Amygdala (tissue), 56 donors: ENCODE results near the gene FKBP1A.
A peak's percentile ranks its signal among the peaks of the same experiment; 100 is the strongest.

Experiments used
- DNase-seq, 56 donors: peaks; one replicate each; lab custom pipeline; 2025; lab: John Stamatoyannopoulos, UW

Gene FKBP1A

GRCh38 chr20:1388741-1389483 is 3.9 kb downstream of the FKBP1A start:
- DNase-seq: no peak

DNA sequence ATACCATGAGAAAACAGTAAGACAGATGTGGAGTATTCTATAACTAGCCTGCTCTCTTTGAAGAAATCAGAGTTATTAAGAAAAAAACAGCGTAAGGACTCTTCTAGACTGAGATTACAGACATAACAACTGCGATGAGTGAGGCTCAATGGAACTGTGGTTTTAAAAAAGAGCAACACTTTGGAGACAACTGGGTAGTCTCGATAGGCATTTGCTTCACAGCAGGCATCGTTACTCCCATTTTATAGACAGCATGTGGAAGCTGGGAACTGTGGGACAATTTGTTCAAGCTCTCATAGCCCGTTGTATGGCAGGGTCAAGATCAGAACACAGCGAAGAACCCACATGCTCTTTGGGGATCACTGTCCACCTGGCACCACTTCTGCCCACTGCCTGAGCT is 4.6 kb downstream of the FKBP1A start:
- no peak for DNase-seq

GRCh38 chr20:1386323-1386722 is 6.5 kb downstream of the FKBP1A start:
- no peak for DNase-seq

- DNase-seq: no peak
These were observed 9.0 kb downstream of the FKBP1A start for GRCh38 chr20:1383623-1384404.

DNA sequence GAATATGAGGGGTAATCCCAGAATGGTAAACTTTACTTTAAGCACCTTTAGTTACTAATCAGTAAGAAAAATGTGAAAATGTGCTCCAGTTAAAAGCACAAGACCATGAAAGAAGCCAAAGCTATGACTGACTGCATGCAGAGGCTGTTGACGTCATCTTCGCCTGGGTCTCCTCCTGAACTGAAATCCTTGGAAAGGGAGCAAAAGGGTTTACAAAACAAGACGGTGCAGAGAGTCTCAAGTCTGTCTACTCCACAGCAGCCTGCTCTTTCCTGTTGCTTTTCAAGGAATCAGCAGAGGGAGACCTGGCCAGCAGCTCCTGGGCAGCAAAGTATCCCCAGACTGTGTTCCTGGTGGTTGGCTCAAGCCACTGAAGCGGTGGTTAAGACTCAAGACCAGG is 10.2 kb downstream of the FKBP1A start:
- DNase-seq: no peak

DNA sequence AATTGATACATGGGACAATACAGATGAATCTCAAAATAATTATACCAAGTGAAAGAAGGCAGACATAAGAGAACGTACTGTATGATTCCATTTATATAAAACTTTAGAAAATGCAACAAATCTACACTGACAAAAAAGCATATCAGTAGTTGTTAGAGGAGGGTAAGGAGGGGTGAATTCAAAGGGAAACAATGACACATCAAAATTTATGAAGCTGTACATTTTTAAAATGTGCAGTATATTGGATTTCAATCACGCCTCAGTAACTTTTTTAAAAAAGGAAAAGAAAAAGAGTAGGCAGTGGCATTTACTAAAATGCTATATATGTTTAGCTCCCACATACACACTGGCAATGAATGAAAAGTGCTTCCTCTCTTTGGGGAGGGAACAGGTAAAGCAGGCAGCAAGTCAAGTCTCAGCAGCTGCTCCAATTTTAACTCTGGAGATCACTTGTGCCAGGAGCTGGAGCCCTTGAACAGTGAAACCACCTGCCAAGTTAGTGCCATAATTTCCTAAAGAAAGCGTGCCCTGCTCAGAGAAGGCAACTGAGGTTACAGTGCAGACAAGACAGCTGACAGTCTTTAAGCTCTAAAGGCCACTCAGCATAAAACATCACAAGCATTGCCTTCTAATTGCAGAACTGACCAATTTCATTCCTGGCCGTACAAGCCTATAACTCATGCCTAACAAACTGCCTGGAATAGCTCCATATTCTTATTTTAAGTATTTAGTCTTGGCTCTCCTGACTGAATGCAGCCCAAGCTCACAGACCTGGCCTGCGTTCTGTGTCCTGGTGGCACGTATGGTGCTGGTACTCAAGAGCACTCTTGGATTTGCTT is 10.9 kb downstream of the FKBP1A start:
- no peak for DNase-seq

DNA sequence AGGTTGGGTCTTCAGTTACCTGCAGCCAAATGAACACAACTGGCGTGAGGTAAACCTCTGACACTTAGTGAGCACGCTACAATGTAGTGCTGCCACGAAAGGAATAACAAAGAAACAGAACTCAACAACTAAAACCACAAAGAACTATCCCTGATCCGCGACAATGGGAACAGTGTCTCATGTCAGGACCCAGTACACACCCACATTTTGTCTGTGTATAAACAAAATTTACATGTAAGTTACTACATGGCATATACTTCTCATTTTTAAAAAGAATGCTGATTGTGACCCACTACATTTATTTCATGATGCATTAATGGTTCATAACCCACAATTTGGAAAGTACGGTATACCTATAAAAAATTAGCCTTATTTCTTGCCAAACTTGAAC is 14.1 kb downstream of the FKBP1A start:
- DNase-seq: no peak

DNA sequence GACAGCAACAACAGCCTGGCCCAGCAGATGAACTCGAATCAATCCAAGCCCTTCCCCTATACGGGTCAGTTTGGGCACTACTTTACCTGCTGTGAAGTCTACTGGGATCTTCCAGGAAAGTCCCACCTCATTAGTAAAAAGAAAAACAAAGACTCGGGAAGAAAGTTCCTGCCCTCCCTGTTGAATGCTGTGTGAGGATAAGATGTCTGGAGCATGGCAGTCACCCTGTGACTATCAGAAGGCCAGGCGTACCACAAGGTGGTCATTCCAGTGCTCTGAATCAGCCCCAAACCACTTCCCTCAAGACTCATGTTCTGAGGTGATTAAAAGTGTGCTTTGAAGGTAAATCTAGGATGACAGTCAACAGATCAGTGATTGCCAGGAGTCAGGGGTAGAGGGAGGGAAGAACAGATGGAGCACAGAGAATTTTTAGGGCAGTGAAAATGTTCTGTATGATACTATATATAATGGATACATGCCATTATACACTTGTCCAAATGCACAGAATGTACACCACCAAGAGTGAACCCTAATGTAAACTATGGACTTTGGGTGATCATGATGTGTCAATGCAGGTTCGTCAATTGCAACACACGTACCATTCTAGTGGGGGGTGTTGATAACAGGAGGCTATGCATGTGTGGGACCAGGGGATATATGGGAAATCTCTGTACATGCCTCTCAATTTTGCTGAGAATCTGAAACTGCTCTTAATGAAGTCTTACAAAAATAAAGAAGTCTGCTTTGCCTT is 14.7 kb downstream of the FKBP1A start:
- no peak for DNase-seq

- no peak for DNase-seq
These were observed 15.4 kb downstream of the FKBP1A start for GRCh38 chr20:1377341-1377871.

GRCh38 chr20:1376408-1377270 is 16.2 kb downstream of the FKBP1A start:
- DNase-seq: no peak

- no peak for DNase-seq
These were observed 16.8 kb downstream of the FKBP1A start for GRCh38 chr20:1376007-1376406.

DNA sequence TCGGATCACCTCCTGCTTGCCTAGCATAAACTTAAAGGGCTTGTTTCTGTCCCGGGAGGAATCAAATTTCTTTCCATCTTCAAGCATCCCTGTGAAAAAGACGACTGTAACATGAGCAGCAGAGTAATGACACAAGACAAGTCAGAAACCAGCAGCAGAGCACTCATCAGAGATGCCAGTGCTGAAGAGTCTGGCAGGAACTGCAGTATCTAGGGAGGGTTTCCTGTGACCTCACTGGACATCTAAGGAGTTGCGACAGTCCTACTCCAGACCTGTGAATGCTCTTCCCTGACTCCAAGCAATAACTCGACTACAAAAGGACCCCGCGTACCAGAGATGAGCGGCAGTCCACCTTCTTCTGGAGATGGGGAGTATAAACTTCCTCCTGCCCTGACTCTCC is 17.3 kb downstream of the FKBP1A start:
- DNase-seq: no peak

- no peak for DNase-seq
These were observed 18.6 kb downstream of the FKBP1A start for GRCh38 chr20:1374246-1374645.

GRCh38 chr20:1373614-1374013 is 19.2 kb downstream of the FKBP1A start:
- peak in 45 of 56 donors; percentile 21 to 89 (median 61) for DNase-seq

GRCh38 chr20:1373036-1373435 is 19.8 kb downstream of the FKBP1A start:
- DNase-seq: no peak

GRCh38 chr20:1371830-1372539 is 20.9 kb downstream of the FKBP1A start:
- no peak for DNase-seq

DNA sequence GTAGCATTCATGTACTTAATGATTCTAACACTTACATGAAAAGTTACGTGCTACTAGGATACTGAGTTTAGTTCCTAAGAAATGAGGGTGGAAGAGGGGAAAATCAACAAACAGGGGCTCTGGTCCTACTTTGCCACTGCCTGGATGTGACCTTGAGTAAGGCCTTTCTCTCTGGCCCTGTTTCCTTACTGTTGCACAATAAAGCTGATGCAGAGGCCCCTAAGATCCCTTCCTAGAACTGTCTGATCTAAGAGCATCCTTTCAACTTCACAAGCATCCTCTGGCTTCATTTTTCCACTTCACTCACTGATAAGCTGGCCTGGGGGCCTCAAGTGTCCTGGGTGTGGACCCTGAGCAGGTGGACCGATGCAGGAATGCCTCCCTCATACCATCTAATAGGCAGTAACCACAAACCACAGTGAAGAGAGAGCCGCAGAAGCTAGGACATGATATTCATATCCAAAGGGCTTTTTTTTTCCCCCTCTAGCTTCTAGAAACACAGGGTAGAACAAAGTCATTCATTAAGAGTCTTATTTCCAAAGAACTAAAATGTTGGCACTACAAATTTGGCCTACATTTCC is 21.6 kb downstream of the FKBP1A start:
- DNase-seq: no peak

DNA sequence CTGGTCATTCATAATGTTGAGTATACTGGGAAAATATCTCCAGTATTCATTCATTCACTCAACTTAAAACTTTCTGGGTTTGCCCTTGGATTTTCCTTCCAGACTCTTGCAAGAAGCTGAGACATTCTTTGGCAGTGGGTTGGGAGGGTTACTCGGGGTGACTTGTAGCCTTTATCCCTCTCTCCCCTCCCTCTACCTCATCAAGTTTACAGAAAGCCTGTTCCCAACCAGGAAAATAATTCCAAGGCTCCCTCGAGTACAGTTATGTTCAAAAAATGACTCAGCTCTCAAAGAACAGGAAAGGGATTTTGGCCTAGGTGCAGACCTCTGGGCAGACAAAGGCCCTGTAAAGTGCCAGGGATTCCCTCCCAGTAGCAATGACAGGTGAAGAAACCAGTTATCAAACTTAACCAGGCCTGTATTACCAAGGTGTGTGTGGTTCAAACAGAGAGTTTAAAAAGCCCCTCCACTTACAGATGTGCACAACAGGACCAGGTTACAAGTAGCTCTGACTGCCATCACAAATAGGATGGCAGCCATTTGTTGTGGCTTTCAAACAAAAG is 22.2 kb downstream of the FKBP1A start:
- no peak for DNase-seq
